Panc1 (cell line): ENCODE data around the gene FAM13A. TPM values are rescaled to one million over a fixed set of nuclear protein-coding genes. Genes with fewer than 3 reads are reported as not detected.

Experiments used
- ATAC-seq: fragments of 200-7000 bp; cut with Tn5 transposase; 2 replicates; pipeline ENCODE4 v1.9.1; 2020; ENCODE audit warnings: mild to moderate bottlenecking, moderate library complexity
- BruUV-seq: library from RNA; stranded (reverse); fragments of 400-500 nt; replicated peaks from 2 replicates; lab custom pipeline; 2021; lab: Mats Ljungman, UMichigan
- CTCF ChIA-PET: fragments of 300-600 bp; sonication (Branson Sonifier 250); formaldehyde crosslinking; loops from one replicate; lab custom pipeline; 2022; ENCODE audit warnings: antibody characterized with exemption; lab: Charles Lee
- POLR2A ChIA-PET: fragments of 300-600 bp; sonication (Branson Sonifier 250); formaldehyde crosslinking; loops from one replicate; lab custom pipeline; 2022; ENCODE audit warnings: antibody characterized with exemption; lab: Charles Lee
- DNase-seq: peaks from one replicate; pipeline ENCODE4 v3.0.0-alpha.2; 2010; ENCODE audit warnings: low read depth, low spot score
- H3K27ac ChIP-seq: 2 replicates; pipeline ENCODE4 v1.5.1; 2011; ENCODE audit warnings: mild to moderate bottlenecking, low read length, inconsistent platforms
- H3K27me3 ChIP-seq: fragments of 200-500 bp; sonication (Bioruptor generic); 2 replicates; pipeline ENCODE4 v1.6.0; 2014; ENCODE audit warnings: low read length, inconsistent platforms; ENCODE audit not compliant: control insufficient read depth, insufficient read depth
- H3K36me3 ChIP-seq: fragments of 200-500 bp; sonication (Bioruptor generic); 2 replicates; pipeline ENCODE4 v1.5.1; 2014; ENCODE audit warnings: inconsistent platforms, mild to moderate bottlenecking, low read length, moderate library complexity; ENCODE audit not compliant: control insufficient read depth, insufficient read depth
- H3K4me1 ChIP-seq: 2 replicates; pipeline ENCODE4 v1.5.1; 2011; ENCODE audit warnings: inconsistent platforms, mild to moderate bottlenecking, low read length, moderate library complexity; ENCODE audit not compliant: control insufficient read depth, insufficient read depth
- H3K4me3 ChIP-seq, 2 experiments: 2 replicates each; pipeline ENCODE4 v1.5.1; 2011 to 2012; ENCODE audit warnings: low read depth in 2 of 2, low read length in 2 of 2, mild to moderate bottlenecking in 2 of 2, inconsistent platforms in 1 of 2, moderate library complexity in 1 of 2
- H3K9me3 ChIP-seq: fragments of 200-500 bp; sonication (Bioruptor generic); 2 replicates; pipeline ENCODE4 v1.5.1; 2014; ENCODE audit warnings: low read depth, mild to moderate bottlenecking, inconsistent platforms, low read length, moderate library complexity; ENCODE audit not compliant: control insufficient read depth, insufficient read depth
- CTCF ChIP-seq: fragments of 450-650 bp; IDR thresholded peaks from 2 replicates; pipeline ENCODE4 v1.5.1; 2017; ENCODE audit warnings: mild to moderate bottlenecking
- POLR2AphosphoS5 ChIP-seq: IDR thresholded peaks from 2 replicates; pipeline ENCODE4 v1.6.1; 2012; ENCODE audit warnings: mild to moderate bottlenecking, low read depth, low read length, moderate library complexity
- SIN3A ChIP-seq: IDR thresholded peaks from 2 replicates; pipeline ENCODE4 v1.6.1; 2012; ENCODE audit warnings: low read depth, mild to moderate bottlenecking, low read length, moderate library complexity, borderline replicate concordance; ENCODE audit not compliant: insufficient read depth
- TCF7L2 ChIP-seq: IDR thresholded peaks from 2 replicates; pipeline ENCODE4 v1.6.1; 2011; ENCODE audit warnings: mild to moderate bottlenecking, low read depth, low read length, inconsistent platforms
- in situ Hi-C: cut with HindIII; loops from 2 replicates; pipeline ENCODE4 v1.10.0; 2016; ENCODE audit warnings: low sequenced_read_pairs, low pct_unique_long_range_greater_than_20kb
- intact Hi-C: fragments of 100-400 bp; cut with micrococcal nuclease; formaldehyde crosslinking; loops from one replicate; pipeline ENCODE4 v1.10.0; 2022; ENCODE audit not compliant: unreplicated experiment
- total RNA-seq: library from RNA; stranded (reverse); gene quantifications from one replicate; pipeline ENCODE4 v1.2.1, GENCODE V29; 2021; ENCODE audit not compliant: unreplicated experiment
- TF ChIP-seq, protein P1 (sequence below), 2 experiments: IDR thresholded peaks; 2 replicates each; pipeline ENCODE4 v1.6.1; 2011 to 2012; ENCODE audit warnings: low read depth in 2 of 2, control low read depth in 1 of 2, low read length in 1 of 2, mild to moderate bottlenecking in 1 of 2, moderate library complexity in 1 of 2; ENCODE audit not compliant: insufficient read depth in 1 of 2

The FAM13A gene
- total RNA-seq, 1 experiment from 2014 or later = 5.8 TPM

DNA sequence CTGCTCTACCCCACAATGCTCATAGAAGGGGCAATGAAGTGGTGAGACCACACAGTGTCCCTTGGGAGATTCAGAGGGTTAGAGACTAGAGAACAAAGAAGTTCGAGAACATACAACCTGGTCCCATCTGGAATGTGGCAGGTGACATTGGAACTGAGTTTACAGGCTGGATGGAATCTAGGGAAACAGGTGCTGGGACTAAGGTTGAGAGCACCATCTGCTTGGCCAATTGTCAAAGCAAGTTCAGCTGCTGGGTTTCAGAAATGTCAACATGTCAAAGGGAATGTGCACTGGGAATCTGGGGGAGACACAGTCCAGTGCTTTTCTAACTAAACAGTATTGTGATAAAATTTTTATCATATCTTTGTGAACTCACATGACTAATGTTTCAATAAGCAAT lies 15.9 kb upstream of the FAM13A start:
- Histone ChIP-seq H3K4me3 (no peak overlapping the region), H3K27me3 (no peaks in the 10 kb centered on the region), H3K9me3 (no peaks in the 10 kb centered on the region), H3K27ac (no peak overlapping the region), H3K4me1 (no peaks in the 10 kb centered on the region), H3K36me3 (no peaks in the 10 kb centered on the region)
- BruUV-seq = no TSS peak
- in situ Hi-C loops = no loop called here
- TF ChIP-seq CTCF (no peak), SIN3A (no peak), POLR2AphosphoS5 (no peak), TCF7L2 (no peak)
- TF ChIP-seq, protein P1, sequence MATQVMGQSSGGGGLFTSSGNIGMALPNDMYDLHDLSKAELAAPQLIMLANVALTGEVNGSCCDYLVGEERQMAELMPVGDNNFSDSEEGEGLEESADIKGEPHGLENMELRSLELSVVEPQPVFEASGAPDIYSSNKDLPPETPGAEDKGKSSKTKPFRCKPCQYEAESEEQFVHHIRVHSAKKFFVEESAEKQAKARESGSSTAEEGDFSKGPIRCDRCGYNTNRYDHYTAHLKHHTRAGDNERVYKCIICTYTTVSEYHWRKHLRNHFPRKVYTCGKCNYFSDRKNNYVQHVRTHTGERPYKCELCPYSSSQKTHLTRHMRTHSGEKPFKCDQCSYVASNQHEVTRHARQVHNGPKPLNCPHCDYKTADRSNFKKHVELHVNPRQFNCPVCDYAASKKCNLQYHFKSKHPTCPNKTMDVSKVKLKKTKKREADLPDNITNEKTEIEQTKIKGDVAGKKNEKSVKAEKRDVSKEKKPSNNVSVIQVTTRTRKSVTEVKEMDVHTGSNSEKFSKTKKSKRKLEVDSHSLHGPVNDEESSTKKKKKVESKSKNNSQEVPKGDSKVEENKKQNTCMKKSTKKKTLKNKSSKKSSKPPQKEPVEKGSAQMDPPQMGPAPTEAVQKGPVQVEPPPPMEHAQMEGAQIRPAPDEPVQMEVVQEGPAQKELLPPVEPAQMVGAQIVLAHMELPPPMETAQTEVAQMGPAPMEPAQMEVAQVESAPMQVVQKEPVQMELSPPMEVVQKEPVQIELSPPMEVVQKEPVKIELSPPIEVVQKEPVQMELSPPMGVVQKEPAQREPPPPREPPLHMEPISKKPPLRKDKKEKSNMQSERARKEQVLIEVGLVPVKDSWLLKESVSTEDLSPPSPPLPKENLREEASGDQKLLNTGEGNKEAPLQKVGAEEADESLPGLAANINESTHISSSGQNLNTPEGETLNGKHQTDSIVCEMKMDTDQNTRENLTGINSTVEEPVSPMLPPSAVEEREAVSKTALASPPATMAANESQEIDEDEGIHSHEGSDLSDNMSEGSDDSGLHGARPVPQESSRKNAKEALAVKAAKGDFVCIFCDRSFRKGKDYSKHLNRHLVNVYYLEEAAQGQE (IDR thresholded peaks at IDR 0.05; ENCODE audit: insufficient read depth in 1 of 2, low read depth in 2 of 2, low read length in 1 of 2) = no peak
- ChIA-PET CTCF (no interaction called here), POLR2A (no interaction called here)
- ATAC-seq (no peak), DNase-seq (no peak)
- intact Hi-C loops = no loop called here

- no peak for ATAC-seq
- in situ Hi-C loops = no loop called here
- ChIA-PET POLR2A (no interaction called here), CTCF (no interaction called here)
- Histone ChIP-seq H3K27me3 (no peaks in the 10 kb centered on the region), H3K9me3 (no peaks in the 10 kb centered on the region), H3K4me1 (no peaks in the 10 kb centered on the region), H3K36me3 (no peaks in the 10 kb centered on the region), H3K4me3 (no peak overlapping the region), H3K27ac (no peak overlapping the region)
- no peak for DNase-seq
- BruUV-seq = no TSS peak
- intact Hi-C loops = no loop called here
- TF ChIP-seq TCF7L2 = no peak
These were observed 14.3 kb upstream of the FAM13A start for GRCh38 chr4:89071311-89071710.

DNA sequence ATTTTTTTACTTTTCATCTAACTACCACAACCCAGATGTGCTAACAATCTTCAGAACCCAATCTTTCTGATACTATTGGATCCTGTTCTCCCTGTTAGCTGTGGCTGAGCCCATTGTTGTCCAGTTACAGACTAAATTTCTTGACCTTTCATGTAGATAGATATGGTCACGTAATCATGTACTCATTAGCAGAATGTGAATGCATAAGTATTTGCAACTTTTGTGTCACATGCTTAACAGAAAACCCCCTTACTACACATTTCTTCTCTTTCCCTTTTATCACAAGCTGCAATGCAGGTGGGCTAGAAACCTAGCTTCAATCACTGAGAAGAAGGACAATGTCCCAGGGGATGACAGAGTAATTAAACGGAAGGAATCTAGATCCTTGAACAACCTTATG lies 13.1 kb upstream of the FAM13A start:
- in situ Hi-C loops = no loop called here
- ChIA-PET POLR2A (no interaction called here), CTCF (no interaction called here)
- Histone ChIP-seq H3K27me3 (no peaks in the 10 kb centered on the region), H3K4me1 (no peaks in the 10 kb centered on the region), H3K36me3 (no peaks in the 10 kb centered on the region), H3K9me3 (no peaks in the 10 kb centered on the region), H3K27ac (no peak overlapping the region), H3K4me3 (no peak overlapping the region)
- BruUV-seq = no TSS peak
- DNase-seq (no peak), ATAC-seq (no peak)
- TF ChIP-seq POLR2AphosphoS5 (no peak), SIN3A (no peak), CTCF (no peak), TCF7L2 (no peak)
- TF ChIP-seq, protein P1 (IDR thresholded peaks at IDR 0.05; ENCODE audit: insufficient read depth in 1 of 2, low read depth in 2 of 2, low read length in 1 of 2) = no peak
- intact Hi-C loops = no loop called here
